Left renal pelvis (tissue), 4 donors: ENCODE measurements around the gene DIS3L2. TPM values are rescaled to one million over a fixed set of nuclear protein-coding genes. Genes with fewer than 3 reads are reported as not detected.
"Not testable (repeated sequence)": the region's sequence is repeated elsewhere in the genome, so short reads cannot be mapped to it uniquely, and the experiment has no call there.

Source experiments
- DNase-seq, 4 donors: peaks; one replicate each; pipeline ENCODE4 v3.0.0-alpha.2; 2013; ENCODE audit warnings: low read depth in 4 of 4, low spot score in 3 of 4
- polyA plus RNA-seq, 4 donors: library from polyadenylated mRNA; unstranded; fragments of 120-200 nt; gene quantifications; one replicate each; pipeline ENCODE4 v1.2.1, GENCODE V29; 2013; ENCODE audit not compliant: insufficient read length in 4 of 4

The DIS3L2 gene
- polyA plus RNA-seq, 4 donors: 26.5 to 42.7 (median 33.0) TPM

DNA sequence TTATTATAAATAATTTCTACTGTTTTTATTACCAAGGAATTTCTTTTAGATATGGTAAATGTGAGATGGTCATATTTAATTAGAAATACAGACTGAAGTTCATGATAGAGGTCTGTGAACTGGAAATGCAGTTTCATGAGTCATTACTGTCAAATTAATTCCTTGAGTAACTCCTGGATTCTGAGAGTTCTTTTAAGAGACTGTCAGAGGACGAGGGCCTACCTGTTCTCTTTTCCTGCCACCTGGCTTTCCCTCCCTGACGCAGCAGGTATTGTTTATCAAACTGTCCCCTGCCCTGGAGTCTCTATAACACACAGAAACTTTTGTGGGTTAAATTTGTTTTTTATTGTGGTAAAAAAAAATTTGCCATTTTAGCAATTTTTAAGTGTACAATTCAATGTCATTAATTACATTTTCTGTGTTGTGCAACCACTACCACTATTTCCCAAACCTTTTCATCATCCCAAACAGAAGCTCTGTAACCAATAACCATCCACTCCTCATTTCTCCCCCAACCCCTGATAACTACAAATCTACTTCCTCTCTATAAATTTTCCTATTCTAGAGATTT lies 142.6 kb downstream of the DIS3L2 start:
- no peak for DNase-seq

DNA sequence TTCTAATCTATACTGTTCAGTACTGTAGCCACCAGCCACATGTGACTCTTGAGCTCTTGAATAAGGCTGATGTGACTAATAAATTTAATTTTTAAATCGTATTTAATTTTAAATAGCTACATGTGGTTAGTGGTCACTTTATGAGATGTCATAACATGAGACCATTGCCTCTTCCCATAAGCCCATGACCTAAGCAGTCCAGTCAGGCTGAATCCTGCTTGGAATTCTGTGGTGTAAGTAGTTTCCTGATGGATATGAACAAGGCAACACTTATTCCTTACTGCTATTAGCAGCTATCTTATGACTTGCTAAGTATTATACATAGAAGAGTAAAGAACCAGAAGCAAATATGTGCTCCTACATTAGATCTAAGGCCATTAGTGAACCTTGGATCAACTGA lies 150.0 kb downstream of the DIS3L2 start:
- DNase-seq: no peak

DNA sequence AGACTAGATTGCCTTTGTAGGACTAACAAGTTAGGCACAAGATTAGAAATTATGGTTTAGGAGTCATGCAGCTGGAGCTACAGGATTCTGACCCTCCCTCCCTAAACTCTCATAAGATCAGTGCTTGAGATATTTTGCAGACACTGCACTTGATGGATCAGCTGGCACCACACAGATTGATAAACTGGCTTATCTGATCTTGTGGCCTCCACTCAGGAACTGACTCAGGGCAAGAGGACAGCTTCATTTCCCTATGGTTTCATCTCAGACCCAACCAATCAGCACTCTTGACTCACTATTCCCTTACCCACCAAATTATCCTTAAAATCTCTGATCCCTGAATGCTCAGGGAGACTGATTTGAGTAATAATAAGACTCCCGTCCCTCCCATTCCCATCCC lies 152.3 kb downstream of the DIS3L2 start:
- DNase-seq: no peak

DNA sequence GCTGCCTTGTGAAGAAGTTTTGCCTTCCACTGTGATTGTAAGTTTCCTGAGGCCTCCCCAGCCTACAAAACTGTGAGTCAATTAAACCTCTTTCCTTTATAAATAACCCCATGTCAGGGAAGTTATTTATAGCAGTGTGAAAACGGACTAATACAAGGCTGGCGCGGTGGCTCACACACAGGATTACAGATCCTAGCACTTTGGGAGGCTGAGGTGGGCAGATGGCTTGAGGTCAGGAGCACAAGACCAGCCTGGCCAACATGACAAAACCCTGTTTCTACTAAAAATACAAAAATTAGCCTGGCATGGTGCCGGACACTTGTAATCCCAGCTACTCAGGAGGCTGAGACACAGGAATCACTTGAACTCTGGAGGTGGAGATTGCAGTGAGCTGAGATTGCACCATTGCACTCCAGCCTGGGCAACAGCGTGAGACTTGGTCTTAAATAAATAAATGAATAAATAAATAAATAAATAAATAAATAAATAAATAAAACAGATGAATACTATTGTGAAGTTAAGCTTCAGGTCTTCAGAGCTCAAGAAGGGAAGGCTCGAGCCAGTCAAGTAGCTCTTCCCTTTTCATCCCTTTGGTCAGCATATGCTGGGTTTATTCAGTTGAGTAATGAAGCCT lies 154.3 kb downstream of the DIS3L2 start:
- DNase-seq: not testable (repeated sequence)

DNA sequence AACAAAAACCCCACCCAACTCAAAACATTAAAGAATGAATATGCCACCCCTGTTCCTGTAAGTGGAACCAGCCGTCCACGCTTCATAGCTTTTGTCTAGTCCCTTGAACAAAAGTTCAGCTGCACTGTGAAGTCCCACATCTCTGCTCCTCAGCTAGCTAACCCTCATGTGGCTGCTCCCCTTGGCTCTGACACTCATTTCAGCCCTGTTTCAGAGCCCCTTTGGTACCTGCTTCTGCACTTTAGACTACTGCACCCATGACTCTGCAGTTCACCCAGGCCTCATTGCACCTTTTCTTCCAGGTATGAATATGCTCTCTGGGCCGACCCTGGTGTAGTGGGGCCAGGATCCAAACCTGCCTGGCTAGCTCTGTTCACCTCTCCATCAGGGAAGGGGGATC lies 155.3 kb downstream of the DIS3L2 start:
- no peak for DNase-seq

DNA sequence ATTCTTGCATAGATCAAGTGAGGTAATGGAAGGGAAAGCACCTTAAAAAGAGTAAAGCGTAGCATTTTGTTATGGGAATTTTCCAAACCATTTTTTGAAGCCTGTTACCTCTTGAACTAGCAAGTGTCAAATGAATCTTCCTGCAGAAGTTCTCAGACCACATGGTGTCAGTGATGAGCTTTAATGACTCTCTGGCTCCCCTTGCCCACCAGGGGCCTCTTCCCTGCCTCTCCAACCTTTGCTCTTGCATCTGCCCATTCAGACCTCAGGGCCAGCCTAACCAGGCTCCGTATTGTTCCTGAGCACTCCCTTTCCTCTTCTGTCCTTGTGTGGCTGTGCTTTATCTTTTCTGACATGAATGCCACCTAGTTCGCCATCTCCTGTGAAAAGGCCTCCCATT lies 155.9 kb downstream of the DIS3L2 start:
- no peak for DNase-seq

DNA sequence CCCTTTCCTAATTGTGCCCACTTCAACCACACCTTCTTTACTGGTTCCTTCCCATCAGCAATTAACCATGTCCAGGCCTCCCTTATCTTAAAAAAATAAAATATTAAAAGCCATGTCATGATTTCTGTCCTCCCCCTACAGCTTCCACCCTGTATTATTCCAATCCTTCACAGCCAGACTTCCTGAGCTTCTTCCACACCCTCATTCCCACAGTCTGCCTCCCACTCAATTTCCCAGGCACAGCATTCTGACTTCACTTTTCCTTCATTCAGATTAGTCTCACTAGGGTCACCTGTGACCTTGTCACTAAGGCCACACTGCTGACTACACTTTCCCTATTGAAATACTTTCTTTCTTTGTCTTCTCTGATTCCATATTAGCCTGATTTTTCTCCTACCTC lies 159.4 kb downstream of the DIS3L2 start:
- DNase-seq: no peak

DNA sequence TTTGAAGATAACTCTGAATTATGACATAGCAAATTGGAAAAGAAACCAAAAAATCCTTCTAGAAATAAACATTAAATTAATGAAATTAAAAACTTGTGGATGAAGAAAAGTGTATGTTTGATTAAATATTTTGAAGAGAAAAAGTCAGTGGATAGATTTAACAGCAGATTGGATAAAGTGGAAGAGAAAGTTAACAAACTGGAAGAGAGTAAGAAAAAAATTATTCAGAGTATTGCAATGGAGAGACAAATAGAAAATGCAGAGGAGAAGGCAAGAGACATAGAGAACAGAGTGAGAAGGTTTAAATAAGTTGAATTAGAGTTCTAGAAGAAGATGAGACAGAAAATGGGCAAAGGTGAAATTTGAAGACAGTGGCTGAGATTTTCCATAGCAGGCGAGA lies 162.8 kb downstream of the DIS3L2 start:
- no peak for DNase-seq

DNA sequence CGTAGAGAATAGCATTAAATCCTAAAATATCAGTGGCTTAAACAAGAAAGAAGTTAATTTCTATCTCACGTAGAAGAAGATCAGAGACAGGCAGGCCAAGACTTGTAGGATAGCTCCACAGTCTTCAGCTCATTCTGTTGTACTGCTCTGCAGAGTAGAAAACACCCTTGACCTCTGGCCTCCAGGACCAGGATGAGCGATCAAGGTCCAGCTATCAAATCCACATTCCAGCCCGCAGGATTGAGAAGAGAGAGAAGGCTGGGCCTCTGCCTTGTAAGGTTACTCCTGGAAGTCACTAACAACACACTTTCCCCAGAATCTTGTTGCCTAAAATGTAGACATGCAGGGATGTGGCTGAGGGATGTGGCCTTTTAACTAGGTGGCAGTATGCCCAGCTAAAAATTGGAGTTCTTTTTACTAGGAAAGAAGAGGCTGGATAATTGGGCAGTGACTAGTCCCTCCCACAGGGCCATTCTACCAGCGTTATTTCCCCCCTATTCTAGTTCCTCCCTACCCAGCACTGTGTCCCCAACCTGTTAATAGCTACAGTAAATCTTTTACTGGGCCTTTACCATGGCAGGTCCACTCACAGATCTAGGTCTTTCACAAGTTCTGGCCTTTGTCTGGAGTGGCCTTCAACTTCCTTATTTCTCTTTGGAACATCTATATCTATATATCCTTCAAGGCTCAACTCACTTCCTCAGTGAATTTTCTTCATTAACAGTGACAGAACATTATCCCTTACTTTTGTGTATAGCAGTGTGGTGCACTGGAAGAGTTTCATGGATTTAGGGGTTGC lies 165.0 kb downstream of the DIS3L2 start:
- no peak for DNase-seq

DNA sequence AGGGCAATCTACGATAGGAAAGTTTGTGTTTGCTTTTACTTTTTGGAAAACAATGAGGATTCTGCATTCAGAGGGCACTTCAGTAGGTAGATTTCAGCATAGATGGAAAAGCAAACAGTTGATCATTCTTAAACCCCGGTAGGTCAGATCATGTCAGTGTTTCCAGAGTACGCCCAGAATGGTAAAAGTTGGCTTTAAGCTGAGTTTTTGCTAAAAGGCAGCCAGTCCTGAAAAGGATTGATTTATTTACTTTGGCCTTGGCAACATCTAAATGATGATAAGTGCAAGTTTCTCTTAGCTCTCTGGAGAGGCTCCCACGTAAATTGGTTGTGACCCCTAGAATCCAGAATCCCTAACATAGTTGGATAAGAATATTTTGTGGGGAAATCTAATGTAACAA lies 168.0 kb downstream of the DIS3L2 start:
- DNase-seq: no peak

DNA sequence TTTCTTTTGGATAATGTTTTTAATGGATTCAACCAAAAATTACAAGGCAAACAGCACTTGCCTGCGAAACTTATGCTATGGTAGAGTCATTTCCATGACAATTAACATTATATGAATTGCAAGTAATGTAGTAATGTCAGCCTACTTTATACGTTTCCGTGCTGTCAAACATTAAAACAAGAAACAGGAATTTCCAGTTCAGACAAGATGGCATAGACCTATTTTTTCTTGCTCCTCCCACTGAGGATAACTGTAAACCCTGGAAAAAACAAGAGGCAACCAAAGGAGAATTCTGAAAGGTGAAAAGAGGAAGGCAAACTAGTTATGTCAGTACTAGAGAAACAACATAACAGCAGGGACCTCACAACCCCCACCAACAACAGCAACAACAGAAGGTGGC lies 170.7 kb downstream of the DIS3L2 start:
- peak in 1 of 4 donors; percentile 8 for DNase-seq

DNA sequence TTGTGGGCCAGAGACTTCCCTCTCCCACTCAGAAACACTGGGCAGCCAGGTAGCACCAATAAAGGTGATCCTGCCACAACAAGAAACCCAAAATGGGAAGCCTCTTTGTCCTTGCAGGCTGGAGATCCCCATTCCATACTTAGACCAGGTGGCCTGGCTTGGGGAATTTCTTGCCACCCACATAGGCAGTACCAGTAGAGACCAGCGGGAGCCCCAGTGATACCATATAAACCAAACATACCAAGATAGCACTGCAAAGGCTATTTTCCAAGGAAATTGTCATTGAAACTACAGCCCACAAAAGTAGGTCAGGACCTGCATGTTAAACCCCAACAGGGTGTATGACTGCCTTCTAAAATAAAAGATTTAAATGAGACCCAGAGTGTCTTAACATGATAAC lies 171.6 kb downstream of the DIS3L2 start:
- no peak for DNase-seq

DNA sequence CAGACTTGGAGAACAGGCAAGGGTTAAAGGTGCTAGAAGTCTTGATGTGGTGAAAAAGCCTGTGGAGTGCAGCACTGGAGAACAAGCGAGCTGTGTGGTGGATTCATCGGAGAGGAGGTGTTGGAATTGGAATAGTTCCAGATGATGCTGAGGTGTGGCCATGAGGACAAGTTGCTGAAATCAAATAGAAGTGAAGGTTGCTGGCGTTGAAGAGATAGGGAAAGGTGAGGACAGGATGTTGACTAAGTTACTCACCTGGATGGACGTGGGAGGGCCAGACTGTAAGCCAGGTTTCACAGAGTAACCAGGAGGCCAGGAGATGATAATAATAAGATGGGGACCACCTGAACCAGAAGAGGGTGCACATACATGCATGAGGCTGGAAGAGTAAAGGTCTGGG lies 173.4 kb downstream of the DIS3L2 start:
- DNase-seq: no peak

DNA sequence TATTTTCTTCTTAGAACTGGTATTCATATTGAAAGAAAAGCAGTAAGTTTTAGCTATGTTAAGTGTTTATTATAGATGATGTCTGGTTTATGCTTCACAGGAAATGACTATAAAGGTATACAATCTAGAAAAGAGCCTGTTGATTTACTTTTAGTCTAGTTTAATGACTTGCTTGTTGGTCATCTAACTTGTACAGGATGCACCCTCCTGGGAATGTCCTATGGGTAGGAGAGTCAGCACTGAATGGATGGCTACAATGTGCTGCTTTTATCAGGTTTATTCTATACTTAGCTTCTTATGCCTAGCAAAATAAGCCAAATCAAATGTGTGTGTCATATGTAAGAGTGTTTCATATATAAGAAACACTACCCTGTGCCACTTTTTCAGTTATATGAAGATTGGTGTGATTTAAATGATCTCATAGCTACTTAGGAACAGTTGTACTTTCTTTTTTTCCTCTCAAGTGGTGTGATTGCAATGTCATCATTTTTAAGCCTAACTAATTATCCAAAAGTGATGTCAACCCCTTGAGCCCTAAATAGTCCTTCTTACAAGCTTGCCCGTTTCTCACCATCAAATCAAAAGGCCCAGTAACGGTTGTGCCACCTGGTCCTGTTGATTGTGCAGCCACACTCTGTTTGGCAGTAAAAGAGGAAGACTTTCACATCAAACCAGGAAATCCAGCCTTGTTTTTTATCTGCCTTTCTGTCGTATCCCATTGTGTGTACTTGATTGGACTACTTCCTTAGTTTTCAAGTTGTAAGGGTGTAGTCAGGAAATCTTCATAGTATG lies 176.0 kb downstream of the DIS3L2 start:
- DNase-seq: no peak

DNA sequence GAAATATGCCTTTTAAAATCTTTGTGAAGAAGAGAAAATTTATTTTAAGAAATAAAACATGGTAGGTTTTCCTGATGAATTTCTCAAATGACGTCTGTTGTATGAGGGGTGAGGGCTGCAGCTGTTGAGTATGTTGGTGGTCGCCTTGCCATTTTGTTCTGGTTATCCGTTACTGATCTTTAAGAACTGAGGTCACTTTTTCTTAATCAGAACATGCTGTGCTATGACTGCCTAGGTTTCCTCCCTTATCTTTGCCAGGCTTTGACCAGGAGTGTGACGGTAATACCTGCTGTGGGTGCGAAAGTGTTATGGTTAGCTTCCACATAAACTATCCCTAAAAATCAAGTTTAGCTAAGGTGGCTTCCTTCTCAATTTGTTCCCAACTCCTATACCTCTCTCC lies 176.9 kb downstream of the DIS3L2 start:
- no peak for DNase-seq

DNA sequence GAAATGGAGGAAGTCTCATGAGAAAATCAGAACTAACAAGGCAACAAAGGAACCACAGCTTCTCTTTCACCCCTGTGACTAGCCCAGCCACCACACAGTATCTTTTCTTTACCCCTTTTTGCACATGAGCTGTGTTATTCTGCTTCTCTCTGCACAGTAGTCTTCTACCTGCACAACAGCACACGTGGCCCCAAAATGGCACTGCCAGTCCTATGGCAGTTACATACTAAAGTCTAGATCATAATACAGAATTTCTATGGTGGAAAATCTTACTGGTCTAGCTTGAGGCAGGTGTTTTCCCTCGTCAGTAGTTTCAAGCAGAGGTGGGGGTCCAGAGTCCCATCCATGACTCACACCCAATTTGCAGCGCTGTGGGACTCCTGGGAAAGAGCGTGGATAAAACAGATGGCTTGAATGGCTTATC lies 177.7 kb downstream of the DIS3L2 start:
- no peak for DNase-seq

DNA sequence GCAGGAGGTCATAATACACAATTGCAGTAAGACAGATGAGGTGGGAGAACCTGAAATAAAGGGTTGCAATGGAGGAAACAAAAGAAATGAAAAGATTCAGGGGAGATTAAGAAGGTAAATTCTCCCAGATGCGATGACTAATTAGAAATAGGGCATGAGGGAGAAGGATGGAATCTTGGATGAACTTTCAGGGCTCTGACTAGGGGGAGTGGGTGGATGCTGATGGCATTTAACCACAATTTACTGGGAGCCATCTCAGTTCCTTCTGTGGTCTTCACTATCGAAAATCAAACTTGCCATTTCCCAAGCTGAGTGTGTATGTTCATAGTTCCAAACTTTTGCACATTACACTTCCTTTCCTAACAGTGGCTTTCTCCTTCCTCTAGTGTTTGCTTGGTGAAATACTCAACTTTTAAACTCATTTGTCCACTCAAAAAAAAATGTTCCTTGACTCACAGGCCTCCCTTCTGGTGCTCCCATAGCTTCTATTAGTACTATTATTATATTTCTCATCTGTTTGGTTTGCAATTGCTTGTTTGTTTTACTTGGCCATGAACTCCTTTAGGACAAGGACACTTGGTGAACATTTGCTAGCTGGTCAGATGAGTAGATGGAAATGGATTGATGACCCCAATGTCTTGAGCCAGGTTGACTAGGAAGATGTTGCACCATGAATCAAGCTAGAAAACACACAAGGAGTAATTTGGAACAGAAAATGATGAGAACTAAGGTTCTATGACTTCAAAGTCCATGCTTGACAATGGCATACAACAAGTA lies 178.5 kb downstream of the DIS3L2 start:
- DNase-seq: no peak

DNA sequence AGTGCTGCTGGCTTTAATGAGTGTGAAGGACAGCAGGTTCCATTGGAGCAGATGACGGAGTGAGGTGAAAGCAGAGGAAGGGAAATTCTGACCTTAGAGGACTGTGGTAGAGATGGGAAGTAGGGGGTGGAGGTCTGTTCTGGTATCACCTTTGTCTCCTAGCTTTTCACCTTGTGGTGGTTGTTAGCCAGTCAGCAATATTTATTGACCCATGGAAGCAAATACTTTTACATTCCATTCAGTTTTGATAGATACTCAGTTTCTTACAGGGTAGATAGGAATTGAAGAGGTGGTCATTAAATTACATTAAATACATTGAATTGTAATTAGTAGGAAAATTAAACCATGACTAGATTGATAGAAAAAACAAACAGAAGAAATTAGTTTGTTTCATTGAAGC lies 180.1 kb downstream of the DIS3L2 start:
- no peak for DNase-seq

DNA sequence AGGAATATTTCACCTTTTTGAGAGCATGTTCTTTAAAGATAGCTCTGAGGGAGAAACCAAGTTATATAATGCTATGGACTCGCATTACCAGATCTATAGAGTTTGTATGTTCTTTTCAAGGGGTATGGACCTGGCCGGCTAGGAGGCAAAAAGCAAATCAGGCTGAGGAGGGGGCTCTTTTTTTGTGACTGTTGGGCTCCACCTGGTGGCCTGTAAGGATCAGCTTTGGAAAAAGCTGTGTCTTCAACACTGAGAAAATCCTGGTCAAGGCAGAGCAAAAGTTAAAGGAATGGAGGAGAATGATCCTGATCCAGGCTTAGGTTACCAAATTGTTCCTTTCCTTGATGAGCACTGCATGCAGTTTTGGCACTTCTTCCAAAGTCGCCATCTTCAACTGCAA lies 180.5 kb downstream of the DIS3L2 start:
- DNase-seq: peak in 2 of 4 donors; percentile 14 to 39

DNA sequence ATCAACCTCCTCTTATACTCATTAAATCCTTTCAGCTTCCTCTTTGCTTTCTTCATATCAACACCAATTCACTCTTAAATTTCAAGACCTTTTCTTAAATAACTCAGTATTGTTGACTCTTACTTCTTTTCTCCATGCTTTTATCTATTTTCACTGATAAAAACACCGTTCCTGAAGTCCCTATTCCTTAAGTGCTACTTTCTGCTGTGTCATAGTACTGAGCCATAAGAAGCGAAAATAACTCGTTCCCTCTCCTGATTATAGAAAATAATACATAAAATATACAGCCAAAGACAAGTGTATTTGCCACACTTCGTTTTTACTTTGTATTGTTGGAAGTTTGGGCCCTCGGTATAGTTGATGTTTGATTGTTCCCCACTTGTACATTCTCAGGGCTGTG lies 181.0 kb downstream of the DIS3L2 start:
- DNase-seq: no peak

DNA sequence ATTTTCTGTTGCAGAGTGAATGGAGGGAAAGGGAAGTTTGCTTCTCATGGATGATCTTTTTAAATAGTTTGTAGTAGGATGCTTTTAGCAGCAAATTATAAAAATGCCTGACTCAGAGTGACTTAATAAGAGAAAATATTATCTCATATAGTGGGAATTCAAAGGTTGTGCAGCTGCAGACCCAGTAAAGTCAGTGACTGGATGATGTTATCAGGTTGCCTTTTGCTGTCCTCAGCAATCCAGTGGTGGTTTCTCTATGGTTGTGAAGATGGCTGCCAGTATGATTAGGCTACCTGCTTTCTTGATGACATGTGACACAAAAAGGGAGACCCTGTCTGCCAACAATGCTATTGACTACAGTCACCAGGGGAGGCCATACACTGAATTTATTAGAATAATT lies 184.8 kb downstream of the DIS3L2 start:
- no peak for DNase-seq
